H1 (cell line): ENCODE data around the gene MTMR2. TPM values are rescaled to one million over a fixed set of nuclear protein-coding genes. Genes with fewer than 3 reads are reported as not detected.
A peak's percentile ranks its signal among the peaks of the same experiment; 100 is the strongest.

ENCODE experiments used
- ATF2 ChIP-seq: IDR thresholded peaks from 2 replicates; pipeline ENCODE4 v1.6.1; 2012; ENCODE audit warnings: low read length, inconsistent platforms
- CHD2 ChIP-seq: IDR thresholded peaks from 2 replicates; pipeline ENCODE4 v1.6.1; 2012; ENCODE audit warnings: low read length, improper control_type of control experiment
- CREB1 ChIP-seq: IDR thresholded peaks from 2 replicates; pipeline ENCODE4 v1.6.1; 2012; ENCODE audit warnings: inconsistent platforms
- CTCF ChIP-seq, 3 experiments: IDR thresholded peaks; 1 replicate in 2 of 3; 2 replicates in 1 of 3; pipeline versions ENCODE4 v1.5.1 to v1.6.1; 2011; ENCODE audit warnings: low read length in 3 of 3, mild to moderate bottlenecking in 3 of 3, inconsistent platforms in 2 of 3, low read depth in 1 of 3, moderate library complexity in 1 of 3; ENCODE audit not compliant: insufficient read depth in 1 of 3; ENCODE audit errors: control extremely low read depth in 1 of 3
- EGR1 ChIP-seq: IDR thresholded peaks from 2 replicates; pipeline ENCODE4 v1.6.1; 2011; ENCODE audit warnings: low read depth, low read length, borderline replicate concordance
- GTF2F1 ChIP-seq: IDR thresholded peaks from 2 replicates; pipeline ENCODE4 v1.6.1; 2012; ENCODE audit warnings: low read depth, low read length, improper control_type of control experiment, borderline replicate concordance
- HDAC2 ChIP-seq, 2 experiments: fragments of 300-600 bp in 1 of 2; sonication (generic) in 1 of 2; IDR thresholded peaks; 2 replicates each; pipeline ENCODE4 v1.6.1; 2011 to 2012; ENCODE audit warnings: low read depth in 2 of 2, low read length in 2 of 2, mild to moderate bottlenecking in 2 of 2, moderate library complexity in 2 of 2, borderline replicate concordance in 1 of 2, inconsistent platforms in 1 of 2
- HDAC6 ChIP-seq: IDR thresholded peaks from one replicate; pipeline ENCODE4 v1.7.1; 2012; ENCODE audit warnings: low read depth, mild to moderate bottlenecking, inconsistent platforms, low read length, moderate library complexity
- KDM4A ChIP-seq: IDR thresholded peaks from one replicate; pipeline ENCODE4 v1.7.1; 2012; ENCODE audit warnings: low read depth, mild to moderate bottlenecking, moderate library complexity, low read length, inconsistent platforms; ENCODE audit not compliant: severe bottlenecking
- KDM5A ChIP-seq: fragments of 200-600 bp; IDR thresholded peaks from 2 replicates; pipeline ENCODE4 v1.7.1; 2012; ENCODE audit warnings: mild to moderate bottlenecking, low read length, inconsistent platforms, mixed read lengths
- MAX ChIP-seq: IDR thresholded peaks from 2 replicates; pipeline ENCODE4 v1.6.1; 2012; ENCODE audit warnings: inconsistent platforms
- PHF8 ChIP-seq: fragments of 200-600 bp; sonication (generic); conservative IDR thresholded peaks from 2 replicates; pipeline ENCODE4 v1.7.1; 2012; ENCODE audit warnings: low read depth, mild to moderate bottlenecking, inconsistent platforms, low read length, moderate library complexity
- POLR2A ChIP-seq, 2 experiments: IDR thresholded peaks; 1 replicate in 1 of 2; 2 replicates in 1 of 2; pipeline ENCODE4 v1.6.1; 2011; ENCODE audit warnings: low read depth in 2 of 2, low read length in 2 of 2, mild to moderate bottlenecking in 2 of 2; ENCODE audit errors: control extremely low read depth in 1 of 2
- POLR2AphosphoS5 ChIP-seq: IDR thresholded peaks from 2 replicates; pipeline ENCODE4 v1.6.1; 2011; ENCODE audit warnings: low read depth, low read length
- RFX5 ChIP-seq: IDR thresholded peaks from 2 replicates; pipeline ENCODE4 v1.6.1; 2011; ENCODE audit warnings: low read depth, low read length, improper control_type of control experiment, borderline replicate concordance
- SP1 ChIP-seq: IDR thresholded peaks from 2 replicates; pipeline ENCODE4 v1.6.1; 2011; ENCODE audit warnings: low read depth, low read length
- TAF1 ChIP-seq: IDR thresholded peaks from 2 replicates; pipeline ENCODE4 v1.6.1; 2011; ENCODE audit warnings: mild to moderate bottlenecking, low read depth, low read length
- TBP ChIP-seq: IDR thresholded peaks from 2 replicates; pipeline ENCODE4 v1.6.1; 2011; ENCODE audit warnings: low read depth, low read length, improper control_type of control experiment
- YY1 ChIP-seq: IDR thresholded peaks from 2 replicates; pipeline ENCODE4 v1.6.1; 2011; ENCODE audit warnings: low read depth, mild to moderate bottlenecking, low read length
- polyA plus RNA-seq, 7 experiments: library from polyadenylated mRNA; depleted of rRNA in 3 of 7; stranded (reverse) in 5 of 7; unstranded in 2 of 7; fragments of >200 nt in 5 of 7; fragments of 200-250 nt in 2 of 7; gene quantifications; 1 replicate in 5 of 7; 2 replicates in 1 of 7; 4 replicates in 1 of 7; pipeline versions ENCODE4 v1.2.1 to v1.2.3, GENCODE V29; 2011 to 2013; ENCODE audit warnings: missing spikeins in 2 of 7, mixed read lengths in 2 of 7
- total RNA-seq: library from RNA; stranded (reverse); fragmentation: NEBNext Ultra II Directional; extraction: Animal tissue kit (Norgen Biotek cat#: 25700); gene quantifications from 2 replicates; pipeline ENCODE4 v1.2.1, GENCODE V29; 2021

The MTMR2 gene
- total and polyA plus RNA-seq, 2 of the 8 experiments (the other 6 are each of a cell fraction or from before 2014, with no cell fraction given), result 16.7 to 52.9 TPM

GRCh38 chr11:95790123-95790932, 133.6 kb downstream of the MTMR2 start, which contains the start of gene CEP57 (continued):
- TF ChIP-seq SP1, result peak; percentile 82
- peak; percentile 18 for TF ChIP-seq KDM4A
- TF ChIP-seq CTCF (IDR thresholded peaks at IDR 0.05; ENCODE audit: control extremely low read depth in 1 of 3, insufficient read depth in 1 of 3, low read depth in 1 of 3, low read length in 3 of 3), result no peak; a peak in 1 of 4 replicates
- TF ChIP-seq ATF2, result 0 out of 2 replicates have a peak, but pooled peaks have one; percentile 58
- TF ChIP-seq KDM5A, result 0 out of 2 replicates have a peak, but pooled peaks have one; percentile 4
- TF ChIP-seq HDAC6, result no peak
- no peak for TF ChIP-seq GTF2F1
- TF ChIP-seq YY1, result peak; percentile 90
- TF ChIP-seq HDAC2 (IDR thresholded peaks at IDR 0.05; ENCODE audit: borderline replicate concordance in 1 of 2, low read depth in 2 of 2, low read length in 2 of 2), result peak in 1 of 2 experiments; percentile 42; a peak in 1 of 4 replicates
- peak; percentile 77; the same call in 1 of the 2 replicates for TF ChIP-seq EGR1
- peak; percentile 77 for TF ChIP-seq POLR2AphosphoS5
- peak; percentile 86 for TF ChIP-seq PHF8
- TF ChIP-seq RFX5, result no peak
- peak; percentile 67; the same call in 1 of the 2 replicates for TF ChIP-seq TBP
- TF ChIP-seq MAX, result no peak
- TF ChIP-seq CREB1, result peak; percentile 95
- peak; percentile 75 to 78 for TF ChIP-seq POLR2A (IDR thresholded peaks at IDR 0.05; ENCODE audit: control extremely low read depth in 1 of 2, low read depth in 2 of 2, low read length in 2 of 2)
- peak; percentile 71 for TF ChIP-seq TAF1
- peak; percentile 61; the same call in 1 of the 2 replicates for TF ChIP-seq CHD2
